ENCODE data around the gene PPIA.
"Not testable (repeated sequence)": the region's sequence is repeated elsewhere in the genome, so short reads cannot be mapped to it uniquely, and the experiment has no call there.

PPIA gene

GRCh38 chr7:44843440-44843839 lies 47.0 kb downstream of the PPIA start:
- DNase-seq = not testable (repeated sequence)

GRCh38 chr7:44845451-44845850 lies 49.0 kb downstream of the PPIA start:
- DNase-seq = no peak

- DNase-seq = not testable (repeated sequence)
Observed at GRCh38 chr7:44846390-44846789, 49.9 kb downstream of the PPIA start.

DNA sequence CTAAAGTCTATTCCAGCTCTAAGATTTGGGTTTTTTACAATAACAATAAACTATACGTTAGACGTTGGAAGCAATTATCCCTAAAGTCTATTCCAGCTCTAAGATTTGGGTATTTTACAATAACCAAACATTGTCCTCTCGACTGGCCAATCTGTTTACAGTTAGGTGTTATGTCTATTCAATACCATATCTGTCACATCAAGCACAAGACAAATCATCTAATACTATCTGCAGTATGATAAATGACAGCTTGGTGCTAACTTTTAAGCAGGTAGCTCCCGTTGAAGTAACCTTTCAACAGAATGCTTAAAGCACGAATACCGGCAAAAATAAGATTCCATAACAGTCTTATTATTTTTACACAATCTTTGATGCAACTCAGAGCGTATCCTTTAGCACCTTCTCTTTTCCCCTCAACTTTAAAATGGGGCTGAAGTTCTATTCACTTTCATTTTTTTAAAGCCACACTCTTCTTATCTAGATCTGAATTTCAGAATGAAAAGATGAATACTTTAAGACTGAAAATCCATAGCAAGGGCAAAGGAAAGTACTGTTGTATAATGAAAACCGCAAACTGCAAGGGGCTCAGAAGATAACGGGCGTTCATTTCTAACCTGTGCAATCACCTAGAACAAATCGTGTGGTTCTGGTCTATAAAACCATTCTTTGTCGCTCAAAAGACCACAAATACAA lies 50.5 kb downstream of the PPIA start:
- DNase-seq = no peak

- DNase-seq = peak in 1 of 2 experiments; percentile 81
Observed at GRCh38 chr7:44847509-44847919, 51.0 kb downstream of the PPIA start.

DNA sequence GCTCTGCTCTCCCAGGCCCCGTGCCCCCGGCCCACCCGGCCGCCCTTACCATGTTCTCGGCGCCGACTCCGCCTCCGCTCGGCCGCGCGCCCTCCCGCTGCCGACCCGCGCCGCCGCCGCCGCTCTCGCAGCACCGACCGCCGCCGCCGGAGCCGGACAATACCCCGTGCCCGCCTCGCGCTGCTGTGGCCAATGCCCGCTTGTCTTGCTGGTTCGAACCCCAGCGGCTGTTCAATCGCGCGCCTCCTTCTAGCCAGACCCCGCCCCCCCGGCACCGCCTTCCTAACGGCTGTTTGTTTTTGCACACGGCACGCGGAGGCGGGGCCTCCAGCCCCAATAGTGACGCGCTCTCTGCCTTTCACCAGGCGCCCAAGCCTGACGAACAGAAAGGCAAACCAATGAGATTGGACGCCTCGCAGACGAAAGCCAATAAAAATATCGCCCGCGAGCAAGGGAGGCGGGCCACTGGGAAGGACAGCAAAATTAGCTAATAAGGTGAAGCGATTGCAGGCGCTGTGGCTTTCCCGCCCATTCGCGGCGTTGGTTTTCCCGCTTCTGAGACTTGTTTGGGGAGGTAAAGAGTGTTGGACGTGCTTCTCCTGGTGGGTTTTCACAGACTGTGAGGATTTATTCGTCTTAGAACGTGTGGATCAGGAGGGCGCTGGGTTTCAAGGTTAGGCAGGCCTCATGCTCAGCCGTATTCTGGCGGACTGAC lies 51.6 kb downstream of the PPIA start, which contains the start of gene H2AZ2:
H2AZ2 (minus strand) TSS at position 168 of the 715 bp plus-strand sequence; CDS start at position 52, 116 bp downstream.
- peak; percentile 98 to 99 for DNase-seq

DNA sequence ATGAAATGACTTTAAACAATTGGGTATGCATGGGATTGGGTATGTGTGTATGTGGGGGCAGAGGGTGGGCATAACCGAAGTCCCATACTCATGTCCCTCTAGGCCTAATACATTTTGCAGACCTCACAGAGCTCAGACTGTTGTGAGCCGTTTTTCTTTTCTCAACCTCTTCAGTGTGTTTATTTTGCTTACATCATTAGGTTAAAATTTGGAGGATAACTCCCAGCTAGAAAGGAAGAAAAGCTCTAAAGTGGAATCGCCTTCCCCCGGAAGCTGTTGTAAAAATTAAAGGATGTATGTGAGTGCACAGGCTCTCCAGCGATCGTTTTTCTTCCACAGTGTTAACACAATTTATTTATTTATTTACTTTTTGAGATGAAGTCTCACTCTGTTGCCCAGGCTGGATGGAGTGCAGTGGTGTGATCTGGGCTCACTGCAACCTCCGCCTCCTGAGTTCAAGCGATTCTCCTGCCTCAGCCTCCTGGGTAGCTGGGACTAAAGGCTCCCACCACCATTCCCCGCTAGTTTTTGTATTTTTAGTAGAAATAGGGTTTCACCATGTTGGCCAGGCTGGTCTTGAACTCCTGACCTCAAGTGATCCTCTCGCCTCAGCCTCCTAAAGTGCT lies 52.9 kb downstream of the PPIA start:
- DNase-seq = no peak

DNA sequence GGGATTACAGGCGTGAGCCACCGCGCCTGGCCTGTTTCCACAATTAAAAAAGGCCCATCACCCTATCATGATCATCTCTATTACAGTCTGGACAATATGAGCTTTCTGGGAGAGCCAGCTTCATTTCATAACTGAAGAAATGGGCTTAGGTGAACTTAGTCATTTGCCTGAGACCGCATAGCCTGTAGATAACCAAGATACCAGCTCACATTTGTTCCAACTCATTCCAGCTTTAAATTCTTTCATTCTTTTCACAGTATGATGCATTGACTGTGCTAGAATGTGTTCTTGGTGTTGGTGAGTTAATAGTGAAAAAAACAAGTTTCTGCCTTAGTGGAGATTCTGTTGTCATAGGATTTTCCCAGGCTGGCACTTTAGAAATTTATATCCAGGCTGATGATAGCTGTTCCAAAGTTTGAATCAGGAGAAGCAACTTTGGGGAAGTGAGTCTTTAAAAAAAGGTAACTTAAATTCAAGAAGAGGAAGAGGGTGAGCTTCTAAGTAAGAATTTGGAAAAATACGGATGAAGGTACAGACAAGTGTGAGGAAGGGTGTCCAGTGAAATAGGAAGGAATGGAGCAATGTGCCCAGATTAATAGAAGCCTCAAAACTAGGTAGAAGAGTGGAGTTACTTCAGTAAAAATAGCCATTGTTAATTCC lies 53.5 kb downstream of the PPIA start:
- no peak for DNase-seq

- DNase-seq = no peak
Observed at GRCh38 chr7:44852590-44852989, 56.1 kb downstream of the PPIA start.
